HepG2 (cell line): Measurements from ENCODE around the gene DUS1L. TPM values are rescaled to one million over a fixed set of nuclear protein-coding genes. Genes with fewer than 3 reads are reported as not detected.

Experiments used
- AGO2 ChIP-seq: fragments of 200-400 bp; formaldehyde crosslinking; optimal IDR thresholded peaks from 2 replicates; pipeline ENCODE3; 2017; ENCODE audit warnings: mild to moderate bottlenecking, low read depth, low read length, moderate library complexity
- ARNT ChIP-seq: fragments of 450-650 bp; IDR thresholded peaks from 2 replicates; pipeline ENCODE4 v1.6.1; 2017
- CENPT ChIP-seq: sonication (generic); formaldehyde crosslinking; IDR thresholded peaks from 2 replicates; pipeline ENCODE4 v1.8.0; 2022; ENCODE audit warnings: low read depth, mild to moderate bottlenecking, moderate library complexity, missing genetic modification reagents
- FOXM1 ChIP-seq: sonication (generic); formaldehyde crosslinking; IDR thresholded peaks from 2 replicates; pipeline ENCODE4 v1.5.0; 2020; ENCODE audit warnings: missing genetic modification reagents
- GZF1 ChIP-seq: sonication (generic); formaldehyde crosslinking; IDR thresholded peaks from 2 replicates; pipeline ENCODE4 v1.5.1; 2020; ENCODE audit warnings: mild to moderate bottlenecking, missing genetic modification reagents
- JARID2 ChIP-seq: sonication (generic); formaldehyde crosslinking; IDR thresholded peaks from 2 replicates; pipeline ENCODE4 v1.8.1; 2023; ENCODE audit warnings: missing genetic modification reagents, inconsistent platforms; ENCODE audit not compliant: insufficient replicate concordance
- LCORL ChIP-seq, 2 experiments: fragments of 450-650 bp in 1 of 2; sonication (generic) in 1 of 2; formaldehyde crosslinking in 1 of 2; IDR thresholded peaks; 2 replicates each; pipeline versions ENCODE4 v1.5.0 to v1.6.1; 2017 to 2020; ENCODE audit warnings: antibody characterized with exemption in 1 of 2, missing genetic modification reagents in 1 of 2
- MBNL3 ChIP-seq: fragments of 250-450 bp; sonication (Bioruptor Pico); conservative IDR thresholded peaks from 2 replicates; pipeline ENCODE4 v1.8.0; 2022; ENCODE audit warnings: mild to moderate bottlenecking, inconsistent platforms
- MIER2 ChIP-seq: IDR thresholded peaks from 2 replicates; pipeline ENCODE4 v1.6.1; 2016; ENCODE audit warnings: missing biosample characterization, missing genetic modification reagents
- NFIB ChIP-seq: sonication (generic); formaldehyde crosslinking; IDR thresholded peaks from 2 replicates; pipeline ENCODE4 v1.9.0; 2021; ENCODE audit warnings: missing genetic modification reagents, mild to moderate bottlenecking, borderline replicate concordance
- NFIC ChIP-seq: IDR thresholded peaks from 2 replicates; pipeline ENCODE4 v1.6.1; 2012; ENCODE audit warnings: mild to moderate bottlenecking, low read length, inconsistent platforms
- PHF20 ChIP-seq: sonication (generic); formaldehyde crosslinking; IDR thresholded peaks from 2 replicates; pipeline ENCODE4 v1.5.0; 2020; ENCODE audit warnings: mild to moderate bottlenecking, missing genetic modification reagents
- SKI ChIP-seq: fragments of 450-650 bp; IDR thresholded peaks from one replicate; pipeline ENCODE4 v1.6.1; 2018; ENCODE audit warnings: mild to moderate bottlenecking; ENCODE audit not compliant: partially characterized antibody
- SNRNP70 ChIP-seq: fragments of 200-400 bp; formaldehyde crosslinking; IDR thresholded peaks from 2 replicates; pipeline ENCODE4 v1.6.1; 2017; ENCODE audit warnings: mild to moderate bottlenecking, low read depth, low read length, moderate library complexity
- TCF7 ChIP-seq: sonication (generic); IDR thresholded peaks from 2 replicates; pipeline ENCODE4 v1.6.1; 2016; ENCODE audit warnings: antibody characterized with exemption, low read depth
- THAP11 ChIP-seq: IDR thresholded peaks from 2 replicates; pipeline ENCODE4 v1.6.1; 2016; ENCODE audit warnings: missing biosample characterization, missing genetic modification reagents
- ZNF446 ChIP-seq: sonication (generic); formaldehyde crosslinking; IDR thresholded peaks from 2 replicates; pipeline ENCODE4 v1.5.0; 2020; ENCODE audit warnings: mild to moderate bottlenecking, missing genetic modification reagents
- ZNF766 ChIP-seq: sonication (generic); formaldehyde crosslinking; IDR thresholded peaks from 2 replicates; pipeline ENCODE4 v1.5.0; 2020; ENCODE audit warnings: missing genetic modification reagents, borderline replicate concordance
- ZNF776 ChIP-seq: sonication (generic); formaldehyde crosslinking; IDR thresholded peaks from 2 replicates; pipeline ENCODE4 v1.4.0; 2020; ENCODE audit warnings: mild to moderate bottlenecking, missing genetic modification reagents
- ZNF782 ChIP-seq: sonication (generic); formaldehyde crosslinking; IDR thresholded peaks from 2 replicates; pipeline ENCODE4 v1.4.0; 2020; ENCODE audit warnings: missing genetic modification reagents, mild to moderate bottlenecking, borderline replicate concordance
- ZNF879 ChIP-seq: sonication (generic); formaldehyde crosslinking; IDR thresholded peaks from 2 replicates; pipeline ENCODE4 v1.8.1; 2023; ENCODE audit warnings: missing genetic modification reagents
- polyA plus RNA-seq, 8 experiments: library from polyadenylated mRNA; depleted of rRNA in 3 of 8; stranded (reverse) in 7 of 8; unstranded in 1 of 8; fragments of >200 nt; fragmentation: Illumina TruSeq in 4 of 8; extraction: Trizol in 4 of 8; gene quantifications; 2 replicates each; pipeline versions ENCODE4 v1.2.1 to v1.2.3, GENCODE V29; 2011 to 2016; ENCODE audit warnings: low read depth in 4 of 8, missing spikeins in 1 of 8, mixed read lengths in 1 of 8; ENCODE audit not compliant: insufficient read depth in 1 of 8
- total RNA-seq, 5 experiments: library from RNA; depleted of rRNA; stranded (reverse); fragments of >200 nt; fragmentation: Illumina TruSeq; extraction: Trizol; gene quantifications; 2 replicates each; pipeline ENCODE4 v1.2.3, GENCODE V29; 2016; ENCODE audit warnings: low read depth in 1 of 5
- TF ChIP-seq, protein P1 (sequence below): sonication (generic); formaldehyde crosslinking; IDR thresholded peaks from 2 replicates; pipeline ENCODE4 v1.5.1; 2020; ENCODE audit warnings: mild to moderate bottlenecking, missing genetic modification reagents, moderate library complexity
- TF ChIP-seq, protein P2 (sequence below): IDR thresholded peaks from 2 replicates; pipeline ENCODE4 v1.6.1; 2016; ENCODE audit warnings: low read depth
- TF ChIP-seq, protein P3 (sequence below): sonication (generic); formaldehyde crosslinking; IDR thresholded peaks from 2 replicates; pipeline ENCODE4 v1.4.0; 2020; ENCODE audit warnings: missing genetic modification reagents, borderline replicate concordance

Gene DUS1L
- total and polyA plus RNA-seq, 2 of the 13 experiments (the other 11 are each of a cell fraction or from before 2014, with no cell fraction given), result 81.0 to 109 TPM

DNA sequence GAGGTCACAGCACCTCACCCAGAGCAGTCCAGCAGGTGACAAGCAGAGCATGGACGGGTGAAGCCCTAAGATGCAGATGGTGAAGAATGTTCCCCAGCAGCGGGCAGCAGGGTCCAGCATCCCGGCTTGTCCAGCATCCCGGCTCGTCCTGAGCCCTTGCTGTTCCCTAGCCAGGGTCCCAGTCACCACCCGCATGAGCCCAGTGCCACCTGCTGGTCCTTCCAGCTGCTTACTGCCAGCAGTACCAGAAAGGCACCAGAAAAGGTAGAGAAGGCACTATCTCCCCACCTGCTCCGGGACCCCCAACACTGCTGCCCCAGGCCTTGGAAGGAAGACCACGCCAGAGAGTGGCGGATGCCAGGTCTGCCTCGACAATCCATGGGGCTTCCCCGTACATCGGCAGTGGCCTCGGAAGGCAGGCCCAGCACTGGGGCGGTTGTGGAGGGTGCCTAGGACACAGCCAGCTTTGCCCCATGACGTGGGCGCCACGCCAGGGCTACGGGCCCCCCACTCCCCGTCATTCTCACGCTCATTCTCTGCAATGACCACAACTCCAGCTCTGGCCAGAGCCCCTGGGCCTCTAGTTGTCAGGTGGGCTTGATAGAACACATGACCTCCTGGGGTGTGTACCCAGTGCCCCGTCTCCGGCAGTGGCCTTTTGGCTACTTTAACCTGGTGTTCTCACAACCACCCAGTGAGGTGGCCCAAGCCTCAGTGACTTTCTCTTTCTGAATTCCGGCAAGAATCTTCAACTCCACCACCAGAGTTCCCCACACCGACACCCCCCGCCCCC, 44.3 kb downstream of the DUS1L start (continued):
- TF ChIP-seq, protein P1, sequence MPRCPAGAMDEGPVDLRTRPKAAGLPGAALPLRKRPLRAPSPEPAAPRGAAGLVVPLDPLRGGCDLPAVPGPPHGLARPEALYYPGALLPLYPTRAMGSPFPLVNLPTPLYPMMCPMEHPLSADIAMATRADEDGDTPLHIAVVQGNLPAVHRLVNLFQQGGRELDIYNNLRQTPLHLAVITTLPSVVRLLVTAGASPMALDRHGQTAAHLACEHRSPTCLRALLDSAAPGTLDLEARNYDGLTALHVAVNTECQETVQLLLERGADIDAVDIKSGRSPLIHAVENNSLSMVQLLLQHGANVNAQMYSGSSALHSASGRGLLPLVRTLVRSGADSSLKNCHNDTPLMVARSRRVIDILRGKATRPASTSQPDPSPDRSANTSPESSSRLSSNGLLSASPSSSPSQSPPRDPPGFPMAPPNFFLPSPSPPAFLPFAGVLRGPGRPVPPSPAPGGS (CRISPR knock-in tag), result no peak
- TF ChIP-seq ZNF782 (peak; percentile 54; the same call in 1 of the 2 replicates), THAP11 (peak; percentile 60), ARNT (no peak), AGO2 (peak; percentile 69), TCF7 (no peak), MBNL3 (CRISPR knock-in tag) (no peak), LCORL (IDR thresholded peaks at IDR 0.05) (no peak), LCORL (CRISPR knock-in tag; IDR thresholded peaks at IDR 0.05) (peak; percentile 81), FOXM1 (CRISPR knock-in tag) (0 out of 2 replicates have a peak, but pooled peaks have one; percentile 4), PHF20 (no peak; the same call in 1 of the 2 replicates), NFIB (CRISPR knock-in tag) (no peak; the same call in 1 of the 2 replicates), ZNF776 (CRISPR knock-in tag) (0 out of 2 replicates have a peak, but pooled peaks have one; percentile 2), SKI (peak; percentile 26), CENPT (CRISPR knock-in tag) (peak; percentile 48; the same call in 1 of the 2 replicates), NFIC (no peak), MIER2 (CRISPR knock-in tag) (no peak; the same call in 1 of the 2 replicates), SNRNP70 (no peak), ZNF446 (CRISPR knock-in tag) (0 out of 2 replicates have a peak, but pooled peaks have one; percentile 15), ZNF766 (0 out of 2 replicates have a peak, but pooled peaks have one; percentile 49), ZNF879 (no peak), GZF1 (peak; percentile 87; the same call in 1 of the 2 replicates), JARID2 (CRISPR knock-in tag) (no peak)
- TF ChIP-seq, protein P2, sequence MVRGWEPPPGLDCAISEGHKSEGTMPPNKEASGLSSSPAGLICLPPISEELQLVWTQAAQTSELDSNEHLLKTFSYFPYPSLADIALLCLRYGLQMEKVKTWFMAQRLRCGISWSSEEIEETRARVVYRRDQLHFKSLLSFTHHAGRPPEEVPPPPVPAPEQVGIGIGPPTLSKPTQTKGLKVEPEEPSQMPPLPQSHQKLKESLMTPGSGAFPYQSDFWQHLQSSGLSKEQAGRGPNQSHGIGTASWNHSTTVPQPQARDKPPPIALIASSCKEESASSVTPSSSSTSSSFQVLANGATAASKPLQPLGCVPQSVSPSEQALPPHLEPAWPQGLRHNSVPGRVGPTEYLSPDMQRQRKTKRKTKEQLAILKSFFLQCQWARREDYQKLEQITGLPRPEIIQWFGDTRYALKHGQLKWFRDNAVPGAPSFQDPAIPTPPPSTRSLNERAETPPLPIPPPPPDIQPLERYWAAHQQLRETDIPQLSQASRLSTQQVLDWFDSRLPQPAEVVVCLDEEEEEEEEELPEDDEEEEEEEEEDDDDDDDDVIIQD, result no peak; the same call in 1 of the 2 replicates
- TF ChIP-seq, protein P3, sequence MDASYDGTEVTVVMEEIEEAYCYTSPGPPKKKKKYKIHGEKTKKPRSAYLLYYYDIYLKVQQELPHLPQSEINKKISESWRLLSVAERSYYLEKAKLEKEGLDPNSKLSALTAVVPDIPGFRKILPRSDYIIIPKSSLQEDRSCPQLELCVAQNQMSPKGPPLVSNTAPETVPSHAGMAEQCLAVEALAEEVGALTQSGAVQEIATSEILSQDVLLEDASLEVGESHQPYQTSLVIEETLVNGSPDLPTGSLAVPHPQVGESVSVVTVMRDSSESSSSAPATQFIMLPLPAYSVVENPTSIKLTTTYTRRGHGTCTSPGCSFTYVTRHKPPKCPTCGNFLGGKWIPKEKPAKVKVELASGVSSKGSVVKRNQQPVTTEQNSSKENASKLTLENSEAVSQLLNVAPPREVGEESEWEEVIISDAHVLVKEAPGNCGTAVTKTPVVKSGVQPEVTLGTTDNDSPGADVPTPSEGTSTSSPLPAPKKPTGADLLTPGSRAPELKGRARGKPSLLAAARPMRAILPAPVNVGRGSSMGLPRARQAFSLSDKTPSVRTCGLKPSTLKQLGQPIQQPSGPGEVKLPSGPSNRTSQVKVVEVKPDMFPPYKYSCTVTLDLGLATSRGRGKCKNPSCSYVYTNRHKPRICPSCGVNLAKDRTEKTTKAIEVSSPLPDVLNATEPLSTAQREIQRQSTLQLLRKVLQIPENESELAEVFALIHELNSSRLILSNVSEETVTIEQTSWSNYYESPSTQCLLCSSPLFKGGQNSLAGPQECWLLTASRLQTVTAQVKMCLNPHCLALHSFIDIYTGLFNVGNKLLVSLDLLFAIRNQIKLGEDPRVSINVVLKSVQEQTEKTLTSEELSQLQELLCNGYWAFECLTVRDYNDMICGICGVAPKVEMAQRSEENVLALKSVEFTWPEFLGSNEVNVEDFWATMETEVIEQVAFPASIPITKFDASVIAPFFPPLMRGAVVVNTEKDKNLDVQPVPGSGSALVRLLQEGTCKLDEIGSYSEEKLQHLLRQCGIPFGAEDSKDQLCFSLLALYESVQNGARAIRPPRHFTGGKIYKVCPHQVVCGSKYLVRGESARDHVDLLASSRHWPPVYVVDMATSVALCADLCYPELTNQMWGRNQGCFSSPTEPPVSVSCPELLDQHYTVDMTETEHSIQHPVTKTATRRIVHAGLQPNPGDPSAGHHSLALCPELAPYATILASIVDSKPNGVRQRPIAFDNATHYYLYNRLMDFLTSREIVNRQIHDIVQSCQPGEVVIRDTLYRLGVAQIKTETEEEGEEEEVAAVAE (CRISPR knock-in tag), result no peak
